GM12874 (cell line): ENCODE data around the gene EGFR.

Experiments
- TF ChIP-seq, protein P1 (sequence below): IDR thresholded peaks from 2 replicates; pipeline ENCODE4 v1.5.1; 2011; ENCODE audit warnings: low read depth, mild to moderate bottlenecking, control low read depth, low read length, moderate library complexity; ENCODE audit not compliant: insufficient read depth

EGFR gene

DNA sequence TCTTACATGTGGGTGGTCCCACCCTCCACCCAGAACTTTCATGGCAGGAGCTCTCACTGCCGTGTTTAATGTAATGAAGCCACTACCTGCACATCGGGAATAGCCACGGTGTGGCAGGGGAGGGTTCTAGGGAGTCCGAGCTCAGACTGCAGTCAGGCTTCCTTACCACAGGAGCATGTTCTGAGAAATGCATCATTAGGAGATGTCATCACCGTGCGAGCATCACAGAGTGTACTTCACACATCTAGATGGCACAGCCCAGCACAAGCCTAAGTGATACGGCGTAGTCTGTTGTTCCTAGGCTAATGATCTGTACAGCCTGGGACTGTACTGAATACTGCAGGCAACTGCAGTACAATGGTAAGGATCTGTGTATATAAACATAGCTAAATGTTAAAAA lies 193.4 kb downstream of the EGFR start:
- TF ChIP-seq, protein P1, sequence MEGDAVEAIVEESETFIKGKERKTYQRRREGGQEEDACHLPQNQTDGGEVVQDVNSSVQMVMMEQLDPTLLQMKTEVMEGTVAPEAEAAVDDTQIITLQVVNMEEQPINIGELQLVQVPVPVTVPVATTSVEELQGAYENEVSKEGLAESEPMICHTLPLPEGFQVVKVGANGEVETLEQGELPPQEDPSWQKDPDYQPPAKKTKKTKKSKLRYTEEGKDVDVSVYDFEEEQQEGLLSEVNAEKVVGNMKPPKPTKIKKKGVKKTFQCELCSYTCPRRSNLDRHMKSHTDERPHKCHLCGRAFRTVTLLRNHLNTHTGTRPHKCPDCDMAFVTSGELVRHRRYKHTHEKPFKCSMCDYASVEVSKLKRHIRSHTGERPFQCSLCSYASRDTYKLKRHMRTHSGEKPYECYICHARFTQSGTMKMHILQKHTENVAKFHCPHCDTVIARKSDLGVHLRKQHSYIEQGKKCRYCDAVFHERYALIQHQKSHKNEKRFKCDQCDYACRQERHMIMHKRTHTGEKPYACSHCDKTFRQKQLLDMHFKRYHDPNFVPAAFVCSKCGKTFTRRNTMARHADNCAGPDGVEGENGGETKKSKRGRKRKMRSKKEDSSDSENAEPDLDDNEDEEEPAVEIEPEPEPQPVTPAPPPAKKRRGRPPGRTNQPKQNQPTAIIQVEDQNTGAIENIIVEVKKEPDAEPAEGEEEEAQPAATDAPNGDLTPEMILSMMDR, result no peak

DNA sequence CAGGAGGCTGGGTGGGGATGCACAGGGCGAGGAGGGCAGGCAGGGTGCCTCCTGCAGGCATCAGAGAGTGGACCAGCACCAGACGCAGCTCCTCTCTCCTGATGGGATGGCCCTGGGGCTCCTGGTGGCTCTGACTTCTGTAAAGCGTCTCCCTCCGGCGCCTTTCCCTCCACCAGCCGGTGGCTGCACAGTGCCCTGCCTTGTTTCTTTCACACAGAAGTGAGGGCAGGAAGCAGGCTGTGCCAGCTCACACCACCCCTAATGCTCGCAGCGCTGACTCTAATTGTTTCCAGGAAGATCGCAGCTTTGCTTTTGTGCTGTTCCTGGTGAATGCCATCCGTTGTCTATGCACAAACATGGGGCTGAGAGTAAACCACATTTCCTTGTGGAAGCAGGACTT lies 194.0 kb downstream of the EGFR start:
- TF ChIP-seq, protein P1, result no peak

DNA sequence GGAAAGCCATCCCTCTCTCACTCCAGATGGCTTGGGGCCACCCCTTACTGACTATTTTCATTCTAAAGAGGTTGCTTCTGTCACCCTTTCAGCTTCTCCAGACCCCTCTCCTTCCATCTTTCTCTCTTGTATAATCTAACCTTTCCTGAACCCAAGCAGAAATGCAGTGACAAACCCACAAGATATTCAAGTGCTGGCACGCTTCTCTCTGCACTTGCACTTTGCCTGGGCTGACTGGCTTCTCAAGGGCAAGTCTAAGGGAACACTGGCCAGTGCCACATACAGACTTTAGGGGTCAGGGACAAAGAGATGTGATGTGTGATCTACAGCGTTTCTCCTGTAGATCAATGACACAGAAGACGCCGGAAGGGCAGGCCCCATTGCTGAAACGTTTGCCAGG lies 195.9 kb downstream of the EGFR start:
- TF ChIP-seq, protein P1, result no peak

DNA sequence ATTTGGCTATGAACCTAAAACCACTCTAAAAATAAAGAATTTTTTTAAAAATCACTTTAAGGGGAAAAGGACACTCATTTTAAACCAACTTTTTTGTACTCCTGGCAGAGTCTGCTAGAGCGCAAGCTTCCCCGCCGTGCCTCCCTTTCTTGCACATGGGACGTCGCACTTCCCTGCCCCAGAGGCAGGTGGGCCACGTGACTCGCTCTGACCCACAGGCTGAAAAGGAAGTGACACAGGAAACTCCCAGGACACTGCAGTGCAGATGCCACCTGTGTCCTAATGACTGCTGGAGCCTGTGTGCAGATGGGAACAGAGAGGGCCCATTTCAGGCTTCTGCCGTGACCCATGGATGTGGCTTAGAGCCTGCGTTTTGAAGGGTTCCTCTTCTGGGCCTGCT lies 204.2 kb downstream of the EGFR start:
- TF ChIP-seq, protein P1, result no peak

DNA sequence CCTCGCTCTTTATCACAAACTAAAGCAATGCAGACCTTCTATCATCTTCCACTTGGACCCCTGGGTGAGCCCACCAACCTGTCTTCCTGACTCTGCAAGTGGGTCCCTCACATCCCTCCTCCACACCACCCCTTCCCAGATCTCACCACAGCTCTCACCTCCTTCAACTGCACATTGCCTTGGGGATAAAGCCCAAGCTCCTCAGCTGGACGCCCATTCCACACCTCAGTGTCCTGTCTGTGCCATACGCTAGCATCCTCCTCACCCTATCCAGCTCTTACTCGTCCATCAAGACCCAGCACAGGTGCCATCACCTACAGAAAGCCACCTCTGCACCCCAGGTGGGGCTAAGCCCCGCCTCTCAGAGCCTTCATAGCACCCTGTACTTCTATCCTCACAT lies 205.3 kb downstream of the EGFR start:
- TF ChIP-seq, protein P1, result no peak

DNA sequence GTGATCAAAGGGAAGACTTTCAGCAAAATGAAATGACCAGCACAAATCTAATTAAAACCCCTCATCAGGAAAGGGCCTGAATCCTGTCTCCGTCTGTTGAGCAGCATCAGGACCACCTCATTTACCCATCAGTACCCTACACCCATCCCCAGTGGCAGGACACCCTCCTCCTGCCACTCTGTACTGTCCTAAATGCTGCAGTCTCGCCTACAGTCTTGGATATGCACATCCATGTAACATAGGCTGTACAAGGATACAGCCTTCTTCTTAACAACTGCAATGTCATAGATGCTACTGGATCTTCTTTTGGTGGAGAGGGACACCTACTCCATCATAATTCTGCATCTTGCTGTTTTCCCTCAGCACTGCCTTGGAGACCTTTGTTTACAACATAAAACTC lies 206.0 kb downstream of the EGFR start:
- TF ChIP-seq, protein P1, result no peak

DNA sequence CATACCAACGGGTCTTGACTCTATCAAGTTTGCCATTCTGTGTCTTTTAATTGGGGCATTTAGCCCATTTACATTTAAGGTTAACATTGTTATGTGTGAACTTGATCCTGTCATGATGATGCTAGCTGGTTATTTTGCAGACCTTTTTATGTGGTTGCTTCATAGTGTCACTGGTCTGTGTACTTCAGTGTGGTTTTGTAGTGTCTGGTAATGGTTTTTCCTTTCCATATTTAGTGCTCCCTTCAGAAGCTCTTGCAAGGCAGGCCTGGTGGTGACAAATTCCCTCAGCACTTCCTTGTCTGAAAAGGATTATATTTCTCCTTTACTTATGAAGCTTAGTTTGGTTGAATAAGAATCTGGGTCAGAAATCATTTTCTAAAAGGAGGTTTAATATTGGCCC lies 211.2 kb downstream of the EGFR start:
- TF ChIP-seq, protein P1, result no peak
